HCT116 (cell line): ENCODE data around the gene AR. TPM values are rescaled to one million over a fixed set of nuclear protein-coding genes. Genes with fewer than 3 reads are reported as not detected.

Source experiments
- ATAC-seq: fragments of 200-7000 bp; cut with Tn5 transposase; 2 replicates; pipeline ENCODE4 v1.9.1; 2020; ENCODE audit warnings: mild to moderate bottlenecking, moderate library complexity
- BruUV-seq: library from RNA; stranded (reverse); fragments of 400-500 nt; replicated peaks from 2 replicates; lab custom pipeline; 2021; lab: Mats Ljungman, UMichigan
- CTCF ChIA-PET: fragments of 300-600 bp; sonication (Branson Sonifier 250); formaldehyde crosslinking; loops from one replicate; lab custom pipeline; 2021; ENCODE audit warnings: antibody characterized with exemption; lab: Charles Lee
- POLR2A ChIA-PET: fragments of 300-600, 350-600 bp; sonication (Branson Sonifier 250); formaldehyde crosslinking; loops from one replicate; lab custom pipeline; 2021; ENCODE audit warnings: antibody characterized with exemption; lab: Charles Lee
- RAD21 ChIA-PET, 2 experiments: fragments of 300-600 bp; sonication (Branson Sonifier 250); formaldehyde crosslinking; loops; one replicate each; lab custom pipeline; 2023; ENCODE audit warnings: low total read pairs in 2 of 2; ENCODE audit not compliant: uncharacterized antibody in 2 of 2, unreplicated experiment in 2 of 2, low non-redundant PET in 1 of 2; lab: Charles Lee
- DNase-seq: peaks from one replicate; pipeline ENCODE4 v3.0.0-alpha.2; 2010; ENCODE audit warnings: low read depth, low spot score
- H2AFZ ChIP-seq: fragments of 200-600 bp; shearing (Covaris generic), sonication (generic); 2 replicates; pipeline ENCODE4 v1.6.1; 2017; ENCODE audit warnings: low read depth, mixed run types, mixed read lengths, antibody characterized with exemption, low read length; ENCODE audit not compliant: poor library complexity, severe bottlenecking
- H3K27ac ChIP-seq: 2 replicates; pipeline ENCODE4 v1.5.1; 2012; ENCODE audit warnings: low read depth, low read length
- H3K27me3 ChIP-seq: fragments of 200-600 bp; sonication (generic); 2 replicates; pipeline ENCODE4 v1.6.1; 2016; ENCODE audit warnings: mixed run types, low read length, mixed read lengths; ENCODE audit not compliant: insufficient read depth
- H3K36me3 ChIP-seq, 2 experiments: fragments of 200-500 bp in 1 of 2; fragments of 200-600 bp in 1 of 2; sonication (Bioruptor generic) in 1 of 2; sonication (generic) in 1 of 2; 2 replicates each; pipeline versions ENCODE4 v1.5.1 to v1.6.1; 2014 to 2016; ENCODE audit warnings: low read length in 2 of 2, inconsistent platforms in 1 of 2, mixed read lengths in 1 of 2, mixed run types in 1 of 2; ENCODE audit not compliant: insufficient read depth in 2 of 2, control insufficient read depth in 1 of 2
- H3K4me1 ChIP-seq, 2 experiments: fragments of 200-600 bp in 1 of 2; sonication (generic) in 1 of 2; 2 replicates each; pipeline versions ENCODE4 v1.5.1 to v1.6.1; 2012 to 2017; ENCODE audit warnings: low read length in 2 of 2, inconsistent platforms in 1 of 2, mild to moderate bottlenecking in 1 of 2, mixed read lengths in 1 of 2, mixed run types in 1 of 2, moderate library complexity in 1 of 2; ENCODE audit not compliant: insufficient read depth in 2 of 2, control insufficient read depth in 1 of 2
- H3K4me2 ChIP-seq: fragments of 200-600 bp; sonication (generic); 2 replicates; pipeline ENCODE4 v1.6.1; 2017; ENCODE audit warnings: mixed run types, low read length, mixed read lengths
- H3K4me3 ChIP-seq, 2 experiments: fragments of 200-600 bp in 1 of 2; sonication (generic) in 1 of 2; replicated peaks in 1 of 2; 2 replicates each; pipeline ENCODE4 v1.5.1; 2011 to 2016; ENCODE audit warnings: low read length in 2 of 2, control low read depth in 1 of 2, low read depth in 1 of 2, mild to moderate bottlenecking in 1 of 2, mixed read lengths in 1 of 2, mixed run types in 1 of 2
- H3K79me2 ChIP-seq: fragments of 200-600 bp; sonication (generic); 2 replicates; pipeline ENCODE4 v1.6.1; 2017; ENCODE audit warnings: mild to moderate bottlenecking, mixed run types, low read length, moderate library complexity, mixed read lengths; ENCODE audit not compliant: insufficient read depth
- H3K9ac ChIP-seq: fragments of 200-600 bp; sonication (generic); 2 replicates; pipeline ENCODE4 v1.6.1; 2016; ENCODE audit warnings: low read length, mixed read lengths
- H3K9me2 ChIP-seq: fragments of 200-600 bp; sonication (generic), shearing (Covaris generic); 2 replicates; pipeline ENCODE4 v1.6.1; 2017; ENCODE audit warnings: mixed run types, mild to moderate bottlenecking, moderate library complexity; ENCODE audit not compliant: insufficient read depth
- H3K9me3 ChIP-seq, 2 experiments: fragments of 200-500 bp in 1 of 2; fragments of 200-600 bp in 1 of 2; sonication (Bioruptor generic) in 1 of 2; sonication (generic) in 1 of 2; 2 replicates each; pipeline ENCODE4 v1.6.1; 2014 to 2017; ENCODE audit warnings: low read length in 2 of 2, mixed read lengths in 2 of 2, inconsistent platforms in 1 of 2, low read depth in 1 of 2, mild to moderate bottlenecking in 1 of 2, mixed run types in 1 of 2, moderate library complexity in 1 of 2; ENCODE audit not compliant: control insufficient read depth in 1 of 2, insufficient read depth in 1 of 2
- H4K20me1 ChIP-seq: fragments of 200-600 bp; sonication (generic), shearing (Covaris generic); 2 replicates; pipeline ENCODE4 v1.6.1; 2017; ENCODE audit warnings: mixed run types, mild to moderate bottlenecking, moderate library complexity; ENCODE audit not compliant: insufficient read depth
- ELF1 ChIP-seq: IDR thresholded peaks from 2 replicates; pipeline ENCODE4 v1.6.1; 2012; ENCODE audit warnings: low read depth, borderline replicate concordance
- EZH2 ChIP-seq: fragments of 200-600 bp; sonication (generic); IDR thresholded peaks from 2 replicates; pipeline ENCODE4 v1.6.1; 2017; ENCODE audit warnings: antibody characterized with exemption, mixed run types
- EZH2phosphoT487 ChIP-seq: fragments of 200-600 bp; IDR thresholded peaks from 2 replicates; pipeline ENCODE4 v1.6.1; 2018; ENCODE audit warnings: antibody characterized with exemption, borderline replicate concordance
- RAD21 ChIP-seq: IDR thresholded peaks from 2 replicates; pipeline ENCODE4 v1.6.1; 2012; ENCODE audit warnings: low read depth, mild to moderate bottlenecking
- SP1 ChIP-seq: IDR thresholded peaks from 2 replicates; pipeline ENCODE4 v1.6.1; 2012; ENCODE audit warnings: low read depth
- ZNF274 ChIP-seq: fragments of 200-500 bp; sonication (Bioruptor generic); IDR thresholded peaks from 2 replicates; pipeline ENCODE4 v1.6.1; 2014; ENCODE audit warnings: mild to moderate bottlenecking, low read depth, low read length, inconsistent platforms
- intact Hi-C: fragments of 100-400 bp; cut with micrococcal nuclease; formaldehyde crosslinking; loops from 2 replicates; pipeline ENCODE4 v1.10.0; 2022
- total RNA-seq: library from RNA; stranded (reverse); gene quantifications from one replicate; pipeline ENCODE4 v1.2.1, GENCODE V29; 2021; ENCODE audit not compliant: unreplicated experiment
- TF ChIP-seq, protein P1 (sequence below): IDR thresholded peaks from 2 replicates; pipeline ENCODE4 v1.6.1; 2012
- TF ChIP-seq, protein P2 (sequence below), 3 experiments: fragments of 200-600 bp in 1 of 3; sonication (generic) in 1 of 3; IDR thresholded peaks in 2 of 3; conservative IDR thresholded peaks in 1 of 3; 2 replicates each; pipeline ENCODE4 v1.5.1; 2012 to 2017; ENCODE audit warnings: low read depth in 2 of 3, low read length in 2 of 3, antibody characterized with exemption in 1 of 3, borderline replicate concordance in 1 of 3, control low read depth in 1 of 3, mild to moderate bottlenecking in 1 of 3, mixed read lengths in 1 of 3, mixed run types in 1 of 3, moderate library complexity in 1 of 3; ENCODE audit not compliant: insufficient read depth in 1 of 3

The AR gene
- total RNA-seq, 1 experiment from 2014 or later, result 0.02 TPM

- Histone ChIP-seq H3K36me3 (no peaks in the 10 kb centered on the region), H3K9me2 (no peaks in the 10 kb centered on the region), H3K27me3 (no peaks in the 10 kb centered on the region), H3K4me1 (no peaks in the 10 kb centered on the region), H3K9me3 (no peaks in the 10 kb centered on the region), H4K20me1 (no peaks in the 10 kb centered on the region), H2AFZ (no peak overlapping the region), H3K27ac (no peak overlapping the region), H3K79me2 (no peaks in the 10 kb centered on the region), H3K4me2 (no peak overlapping the region), H3K9ac (no peak overlapping the region), H3K4me3 (no peak overlapping the region)
- DNase-seq (no peak), ATAC-seq (no peak)
- CTCF ChIA-PET, result no interaction called here
- intact Hi-C loops, result no loop called here
- no peak for TF ChIP-seq EZH2
- no peak for TF ChIP-seq RAD21
- TF ChIP-seq, protein P1, sequence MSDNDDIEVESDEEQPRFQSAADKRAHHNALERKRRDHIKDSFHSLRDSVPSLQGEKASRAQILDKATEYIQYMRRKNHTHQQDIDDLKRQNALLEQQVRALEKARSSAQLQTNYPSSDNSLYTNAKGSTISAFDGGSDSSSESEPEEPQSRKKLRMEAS, result no peak
- TF ChIP-seq, protein P2, sequence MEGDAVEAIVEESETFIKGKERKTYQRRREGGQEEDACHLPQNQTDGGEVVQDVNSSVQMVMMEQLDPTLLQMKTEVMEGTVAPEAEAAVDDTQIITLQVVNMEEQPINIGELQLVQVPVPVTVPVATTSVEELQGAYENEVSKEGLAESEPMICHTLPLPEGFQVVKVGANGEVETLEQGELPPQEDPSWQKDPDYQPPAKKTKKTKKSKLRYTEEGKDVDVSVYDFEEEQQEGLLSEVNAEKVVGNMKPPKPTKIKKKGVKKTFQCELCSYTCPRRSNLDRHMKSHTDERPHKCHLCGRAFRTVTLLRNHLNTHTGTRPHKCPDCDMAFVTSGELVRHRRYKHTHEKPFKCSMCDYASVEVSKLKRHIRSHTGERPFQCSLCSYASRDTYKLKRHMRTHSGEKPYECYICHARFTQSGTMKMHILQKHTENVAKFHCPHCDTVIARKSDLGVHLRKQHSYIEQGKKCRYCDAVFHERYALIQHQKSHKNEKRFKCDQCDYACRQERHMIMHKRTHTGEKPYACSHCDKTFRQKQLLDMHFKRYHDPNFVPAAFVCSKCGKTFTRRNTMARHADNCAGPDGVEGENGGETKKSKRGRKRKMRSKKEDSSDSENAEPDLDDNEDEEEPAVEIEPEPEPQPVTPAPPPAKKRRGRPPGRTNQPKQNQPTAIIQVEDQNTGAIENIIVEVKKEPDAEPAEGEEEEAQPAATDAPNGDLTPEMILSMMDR (IDR thresholded peaks at IDR 0.05 in 2 of 3, conservative IDR thresholded peaks at IDR 0.05 in 1 of 3; ENCODE audit: borderline replicate concordance in 1 of 3, insufficient read depth in 1 of 3, low read depth in 2 of 3, low read length in 2 of 3), result no peak
- no peak for TF ChIP-seq ZNF274
- BruUV-seq, result no TSS peak
- RAD21 ChIA-PET, result no interaction called here
- POLR2A ChIA-PET, result no interaction called here
Observed at GRCh38 chrX:67693928-67694327, 150.1 kb downstream of the AR start.

GRCh38 chrX:67697452-67697851 lies 153.6 kb downstream of the AR start:
- H3K4me1 ChIP-seq, result no peaks in the 10 kb centered on the region
- H3K9me3 ChIP-seq, result no peaks in the 10 kb centered on the region
- no peaks in the 10 kb centered on the region for H3K9me2 ChIP-seq
- DNase-seq (no peak), ATAC-seq (no peak)
- no peaks in the 10 kb centered on the region for H3K79me2 ChIP-seq
- intact Hi-C loops, result no loop called here
- H3K27ac ChIP-seq, result no peak overlapping the region
- RAD21 ChIA-PET, result no interaction called here
- no peak overlapping the region for H3K4me2 ChIP-seq
- H3K36me3 ChIP-seq, result no peaks in the 10 kb centered on the region
- no peaks in the 10 kb centered on the region for H4K20me1 ChIP-seq
- no TSS peak for BruUV-seq
- POLR2A ChIA-PET, result no interaction called here
- CTCF ChIA-PET, result no interaction called here
- no peak overlapping the region for H3K4me3 ChIP-seq
- no peaks in the 10 kb centered on the region for H3K27me3 ChIP-seq
- H2AFZ ChIP-seq, result no peak overlapping the region
- no peak overlapping the region for H3K9ac ChIP-seq
- TF ChIP-seq ELF1 (no peak), SP1 (no peak), EZH2phosphoT487 (no peak)
- TF ChIP-seq, protein P1, result no peak
